ENCODE results near the gene DBR1.

GRCh38 chr3:138220788-138221187, 46.1 kb upstream of the DBR1 start:
- TF ChIP-seq CTCF (IDR thresholded peaks at IDR 0.05; ENCODE audit: low read depth, low read length, missing input control) (no peak), REST (IDR thresholded peaks at IDR 0.05) (no peak), GABPA (IDR thresholded peaks at IDR 0.05 in 1 of 2, conservative IDR thresholded peaks at IDR 0.05 in 1 of 2) (no peak), RAD21 (IDR thresholded peaks at IDR 0.05) (no peak), SP1 (IDR thresholded peaks at IDR 0.05) (no peak), YY1 (IDR thresholded peaks at IDR 0.05) (no peak)
- TF ChIP-seq, protein P1, sequence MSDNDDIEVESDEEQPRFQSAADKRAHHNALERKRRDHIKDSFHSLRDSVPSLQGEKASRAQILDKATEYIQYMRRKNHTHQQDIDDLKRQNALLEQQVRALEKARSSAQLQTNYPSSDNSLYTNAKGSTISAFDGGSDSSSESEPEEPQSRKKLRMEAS (IDR thresholded peaks at IDR 0.05) = no peak
- TF ChIP-seq, protein P2, sequence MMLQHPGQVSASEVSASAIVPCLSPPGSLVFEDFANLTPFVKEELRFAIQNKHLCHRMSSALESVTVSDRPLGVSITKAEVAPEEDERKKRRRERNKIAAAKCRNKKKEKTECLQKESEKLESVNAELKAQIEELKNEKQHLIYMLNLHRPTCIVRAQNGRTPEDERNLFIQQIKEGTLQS (IDR thresholded peaks at IDR 0.05) = no peak

All from liver (tissue), 3 donors.